Breast epithelium (tissue), 3 donors: ENCODE measurements around the gene SENP3.

Experiments
- POLR2A ChIP-seq: fragments of 450-650 bp; IDR thresholded peaks from one replicate; pipeline ENCODE4 v1.6.1; 2016; ENCODE audit warnings: antibody characterized with exemption, mild to moderate bottlenecking, moderate library complexity
- POLR2AphosphoS5 ChIP-seq, 3 donors: sonication (generic); formaldehyde crosslinking; IDR thresholded peaks; one replicate each; pipeline ENCODE4 v1.6.1; 2017; ENCODE audit warnings: antibody characterized with exemption in 3 of 3
- TF ChIP-seq, protein P1 (sequence below), 3 donors: fragments of 450-650 bp; IDR thresholded peaks; one replicate each; pipeline ENCODE4 v1.5.1; 2016 to 2017; ENCODE audit warnings: antibody characterized with exemption in 3 of 3, mild to moderate bottlenecking in 3 of 3, moderate library complexity in 3 of 3

DNA sequence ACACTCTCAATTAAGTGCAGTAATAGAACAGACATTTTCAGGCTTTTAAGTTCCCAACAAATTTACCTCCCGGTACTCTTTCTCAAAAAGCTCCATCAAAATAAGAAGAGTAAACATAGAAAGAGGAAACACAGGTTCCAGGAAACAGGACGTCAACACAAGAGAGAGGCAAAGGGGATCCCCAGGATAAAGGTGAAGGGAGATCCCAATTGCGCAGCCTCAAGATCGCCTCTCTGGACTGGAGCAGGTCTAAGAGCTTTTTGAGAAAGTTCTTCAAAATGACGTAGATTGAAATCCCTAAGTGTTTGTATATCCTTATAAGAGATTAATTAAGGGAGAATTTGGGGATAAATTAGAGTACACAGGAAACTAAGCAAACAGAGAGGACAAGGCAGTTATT is 56.9 kb downstream of the SENP3 start:
- TF ChIP-seq POLR2AphosphoS5 (IDR thresholded peaks at IDR 0.05) (no peak), POLR2A (no peak)
- TF ChIP-seq, protein P1, sequence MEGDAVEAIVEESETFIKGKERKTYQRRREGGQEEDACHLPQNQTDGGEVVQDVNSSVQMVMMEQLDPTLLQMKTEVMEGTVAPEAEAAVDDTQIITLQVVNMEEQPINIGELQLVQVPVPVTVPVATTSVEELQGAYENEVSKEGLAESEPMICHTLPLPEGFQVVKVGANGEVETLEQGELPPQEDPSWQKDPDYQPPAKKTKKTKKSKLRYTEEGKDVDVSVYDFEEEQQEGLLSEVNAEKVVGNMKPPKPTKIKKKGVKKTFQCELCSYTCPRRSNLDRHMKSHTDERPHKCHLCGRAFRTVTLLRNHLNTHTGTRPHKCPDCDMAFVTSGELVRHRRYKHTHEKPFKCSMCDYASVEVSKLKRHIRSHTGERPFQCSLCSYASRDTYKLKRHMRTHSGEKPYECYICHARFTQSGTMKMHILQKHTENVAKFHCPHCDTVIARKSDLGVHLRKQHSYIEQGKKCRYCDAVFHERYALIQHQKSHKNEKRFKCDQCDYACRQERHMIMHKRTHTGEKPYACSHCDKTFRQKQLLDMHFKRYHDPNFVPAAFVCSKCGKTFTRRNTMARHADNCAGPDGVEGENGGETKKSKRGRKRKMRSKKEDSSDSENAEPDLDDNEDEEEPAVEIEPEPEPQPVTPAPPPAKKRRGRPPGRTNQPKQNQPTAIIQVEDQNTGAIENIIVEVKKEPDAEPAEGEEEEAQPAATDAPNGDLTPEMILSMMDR (IDR thresholded peaks at IDR 0.05) = no peak
